OCI-LY1 (cell line): ENCODE data around the gene CCR2.

ENCODE experiments used
- H2AFZ ChIP-seq: fragments of 200-600 bp; sonication (generic), shearing (Covaris generic); 2 replicates; pipeline ENCODE4 v1.6.0; 2014; ENCODE audit warnings: antibody characterized with exemption, mild to moderate bottlenecking, low read length
- H3F3A ChIP-seq: fragments of 200-600 bp; sonication (generic), shearing (Covaris generic); 2 replicates; pipeline ENCODE4 v1.6.0; 2014; ENCODE audit warnings: mild to moderate bottlenecking, antibody characterized with exemption, low read length, moderate library complexity; ENCODE audit not compliant: insufficient read depth
- H3K27ac ChIP-seq: fragments of 200-600 bp; sonication (generic); 2 replicates; pipeline ENCODE4 v1.5.1; 2014; ENCODE audit warnings: low read length, mixed run types, mild to moderate bottlenecking, low read depth; ENCODE audit not compliant: poor library complexity, severe bottlenecking
- H3K27me3 ChIP-seq: fragments of 200-600 bp; sonication (generic); 2 replicates; pipeline ENCODE4 v1.6.0; 2014; ENCODE audit warnings: antibody characterized with exemption, mild to moderate bottlenecking, low read length, moderate library complexity; ENCODE audit not compliant: insufficient read depth
- H3K36me3 ChIP-seq: fragments of 200-600 bp; sonication (generic); 2 replicates; pipeline ENCODE4 v1.6.1; 2014; ENCODE audit warnings: mild to moderate bottlenecking, antibody characterized with exemption, low read length, moderate library complexity, mixed read lengths; ENCODE audit not compliant: insufficient read depth
- H3K4me1 ChIP-seq: fragments of 200-600 bp; sonication (generic); 2 replicates; pipeline ENCODE4 v1.5.1; 2014; ENCODE audit warnings: mild to moderate bottlenecking, low read length, moderate library complexity; ENCODE audit not compliant: insufficient read depth, severe bottlenecking
- H3K4me2 ChIP-seq: fragments of 200-600 bp; sonication (generic), shearing (Covaris generic); 2 replicates; pipeline ENCODE4 v1.6.1; 2014; ENCODE audit warnings: low read length
- H3K4me3 ChIP-seq: fragments of 200-600 bp; sonication (generic); 2 replicates; pipeline ENCODE4 v1.5.1; 2014; ENCODE audit warnings: low read length, low read depth, mild to moderate bottlenecking, mixed read lengths; ENCODE audit not compliant: poor library complexity, severe bottlenecking
- H3K79me2 ChIP-seq: fragments of 200-600 bp; shearing (Covaris generic); 2 replicates; pipeline ENCODE4 v1.6.1; 2016; ENCODE audit warnings: mixed run types, low read length, mixed read lengths; ENCODE audit not compliant: insufficient read depth
- H3K9ac ChIP-seq: fragments of 200-600 bp; sonication (generic), shearing (Covaris generic); 2 replicates; pipeline ENCODE4 v1.6.1; 2014; ENCODE audit warnings: mild to moderate bottlenecking, low read length, mixed read lengths
- H3K9me2 ChIP-seq: fragments of 200-600 bp; sonication (generic), shearing (Covaris generic); 2 replicates; pipeline ENCODE4 v1.6.1; 2014; ENCODE audit warnings: low read depth, mild to moderate bottlenecking, low read length, mixed read lengths
- H3K9me3 ChIP-seq: fragments of 200-600 bp; shearing (Covaris generic); 2 replicates; pipeline ENCODE4 v1.6.1; 2014; ENCODE audit warnings: low read length, mixed read lengths
- H4K20me1 ChIP-seq: fragments of 200-600 bp; sonication (generic), shearing (Covaris generic); 2 replicates; pipeline ENCODE4 v1.6.0; 2016; ENCODE audit warnings: mild to moderate bottlenecking, low read length; ENCODE audit not compliant: insufficient read depth
- CTCF ChIP-seq: fragments of 200-600 bp; sonication (generic), shearing (Covaris generic); IDR thresholded peaks from 2 replicates; pipeline ENCODE4 v1.5.1; 2017; ENCODE audit warnings: mild to moderate bottlenecking, antibody characterized with exemption, low read length, moderate library complexity, mixed read lengths
- EZH2 ChIP-seq: fragments of 200-600 bp; sonication (generic), shearing (Covaris generic); IDR thresholded peaks from 2 replicates; pipeline ENCODE4 v1.8.0; 2017; ENCODE audit warnings: borderline replicate concordance, mixed run types, mild to moderate bottlenecking, antibody characterized with exemption, low read length, moderate library complexity, mixed read lengths

CCR2 gene

GRCh38 chr3:46408853-46409252 lies 54.9 kb downstream of the CCR2 start:
- TF ChIP-seq EZH2: no peak
- no peak for TF ChIP-seq CTCF

GRCh38 chr3:46409739-46410489 lies 56.0 kb downstream of the CCR2 start:
- Histone ChIP-seq H3K79me2 (no peaks in the 10 kb centered on the region), H3K9ac (no peak overlapping the region), H3K27ac (no peak overlapping the region), H3F3A (no peaks in the 10 kb centered on the region), H2AFZ (no peak overlapping the region), H3K4me2 (no peak overlapping the region), H3K4me1 (no peaks in the 10 kb centered on the region), H3K4me3 (no peak overlapping the region), H3K9me3 (no peaks in the 10 kb centered on the region), H3K9me2 (no peaks in the 10 kb centered on the region), H4K20me1 (no peaks in the 10 kb centered on the region), H3K27me3 (no peaks in the 10 kb centered on the region; the same call in 1 of the 2 replicates), H3K36me3 (no peaks in the 10 kb centered on the region)
- TF ChIP-seq EZH2: no peak

More at GRCh38 chr3:46408853-46409252, 54.9 kb downstream of the CCR2 start:
- Histone ChIP-seq H3K9me2 (no peaks in the 10 kb centered on the region), H3F3A (no peaks in the 10 kb centered on the region), H3K4me2 (no peak overlapping the region), H3K27me3 (no peaks in the 10 kb centered on the region; the same call in 1 of the 2 replicates), H3K36me3 (no peaks in the 10 kb centered on the region), H3K4me3 (no peak overlapping the region), H3K9me3 (no peaks in the 10 kb centered on the region), H3K79me2 (no peaks in the 10 kb centered on the region), H3K27ac (no peak overlapping the region), H3K9ac (no peak overlapping the region), H2AFZ (no peak overlapping the region), H4K20me1 (no peaks in the 10 kb centered on the region), H3K4me1 (no peaks in the 10 kb centered on the region)
